Thyroid gland (tissue), 4 donors: Measurements from ENCODE around the gene LRMDA. TPM values are rescaled to one million over a fixed set of nuclear protein-coding genes. Genes with fewer than 3 reads are reported as not detected.
"Not testable (repeated sequence)": the region's sequence is repeated elsewhere in the genome, so short reads cannot be mapped to it uniquely, and the experiment has no call there.

Experiments
- DNase-seq, 2 donors: peaks; one replicate each; pipeline ENCODE4 v3.0.0-alpha.2; 2019
- H3K27ac ChIP-seq, 3 donors: fragments of 200-600 bp; sonication (generic); 1 replicate in 2 of 3; 2 replicates in 1 of 3; pipeline ENCODE4 v1.5.1; 2016 to 2019; ENCODE audit warnings: mild to moderate bottlenecking in 1 of 3, moderate library complexity in 1 of 3
- H3K27me3 ChIP-seq: fragments of 200-600 bp; sonication (generic); one replicate; pipeline ENCODE4 v1.5.1; 2019
- H3K36me3 ChIP-seq, 2 donors: fragments of 200-600 bp; sonication (generic); one replicate each; pipeline ENCODE4 v1.5.1; 2016 to 2019
- H3K4me1 ChIP-seq, 2 donors: fragments of 200-600 bp; sonication (generic); one replicate each; pipeline ENCODE4 v1.5.1; 2017 to 2019
- H3K4me3 ChIP-seq, 3 donors: fragments of 200-600 bp; sonication (generic); replicated peaks in 1 of 3; 1 replicate in 2 of 3; 2 replicates in 1 of 3; pipeline ENCODE4 v1.5.1; 2016; ENCODE audit warnings: mild to moderate bottlenecking in 1 of 3
- H3K9me3 ChIP-seq: fragments of 200-600 bp; sonication (generic); one replicate; pipeline ENCODE4 v1.5.1; 2017
- POLR2A ChIP-seq, 2 donors: fragments of 450-650 bp; IDR thresholded peaks; one replicate each; pipeline ENCODE4 v1.6.1; 2017; ENCODE audit warnings: antibody characterized with exemption in 2 of 2, mild to moderate bottlenecking in 2 of 2, moderate library complexity in 1 of 2
- WGBS, 2 donors: methylation state at CpG; one replicate each; pipeline ENCODE4 v1.1.5; 2017; 5-methylcytosine and 5-hydroxymethylcytosine counted together
- intact Hi-C: fragments of 100-400 bp; cut with DNase I; formaldehyde crosslinking; loops from one replicate; pipeline ENCODE4 v1.15.1; 2023
- total RNA-seq, 4 donors: library from RNA; depleted of rRNA; stranded (reverse); fragments of >200 nt; gene quantifications; one replicate each; pipeline ENCODE4 v1.2.3, GENCODE V29; 2016
- TF ChIP-seq, protein P1 (sequence below), 6 experiments: fragments of 200-600 bp in 3 of 6; fragments of 450-650 bp in 3 of 6; sonication (generic) in 3 of 6; IDR thresholded peaks; one replicate each; pipeline ENCODE4 v1.5.1; 2016 to 2019; ENCODE audit warnings: antibody characterized with exemption in 6 of 6, mild to moderate bottlenecking in 2 of 6, inconsistent platforms in 1 of 6, moderate library complexity in 1 of 6

Gene LRMDA
- total RNA-seq, 4 donors from 2014 or later, result 16.5 to 31.7 (median 23.2) TPM

GRCh38 chr10:75742355-75742754 lies 310.9 kb downstream of the LRMDA start:
- 100% methylated on average over 1 of the region's 1 CpG for WGBS, 2 donors
- H3K4me1 ChIP-seq, result peaks cover 31 to 35% of the 10 kb centered on the region in 2 donors
- H3K27ac ChIP-seq, result no peak overlapping the region
- H3K4me3 ChIP-seq, result no peak overlapping the region
- H3K9me3 ChIP-seq, result no peaks in the 10 kb centered on the region
- TF ChIP-seq, protein P1, sequence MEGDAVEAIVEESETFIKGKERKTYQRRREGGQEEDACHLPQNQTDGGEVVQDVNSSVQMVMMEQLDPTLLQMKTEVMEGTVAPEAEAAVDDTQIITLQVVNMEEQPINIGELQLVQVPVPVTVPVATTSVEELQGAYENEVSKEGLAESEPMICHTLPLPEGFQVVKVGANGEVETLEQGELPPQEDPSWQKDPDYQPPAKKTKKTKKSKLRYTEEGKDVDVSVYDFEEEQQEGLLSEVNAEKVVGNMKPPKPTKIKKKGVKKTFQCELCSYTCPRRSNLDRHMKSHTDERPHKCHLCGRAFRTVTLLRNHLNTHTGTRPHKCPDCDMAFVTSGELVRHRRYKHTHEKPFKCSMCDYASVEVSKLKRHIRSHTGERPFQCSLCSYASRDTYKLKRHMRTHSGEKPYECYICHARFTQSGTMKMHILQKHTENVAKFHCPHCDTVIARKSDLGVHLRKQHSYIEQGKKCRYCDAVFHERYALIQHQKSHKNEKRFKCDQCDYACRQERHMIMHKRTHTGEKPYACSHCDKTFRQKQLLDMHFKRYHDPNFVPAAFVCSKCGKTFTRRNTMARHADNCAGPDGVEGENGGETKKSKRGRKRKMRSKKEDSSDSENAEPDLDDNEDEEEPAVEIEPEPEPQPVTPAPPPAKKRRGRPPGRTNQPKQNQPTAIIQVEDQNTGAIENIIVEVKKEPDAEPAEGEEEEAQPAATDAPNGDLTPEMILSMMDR (IDR thresholded peaks at IDR 0.05), result no peak
- no peak for TF ChIP-seq POLR2A (IDR thresholded peaks at IDR 0.05)
- no peaks in the 10 kb centered on the region for H3K27me3 ChIP-seq
- intact Hi-C loops, result no loop called here
- H3K36me3 ChIP-seq, result no peaks in the 10 kb centered on the region
- DNase-seq, result no peak

GRCh38 chr10:75743291-75743778 lies 311.9 kb downstream of the LRMDA start:
- intact Hi-C loops, result no loop called here

GRCh38 chr10:75744261-75744660 lies 312.8 kb downstream of the LRMDA start:
- no peak for DNase-seq
- intact Hi-C loops, result no loop called here
- TF ChIP-seq POLR2A (IDR thresholded peaks at IDR 0.05), result no peak
- Histone ChIP-seq H3K9me3 (no peaks in the 10 kb centered on the region), H3K4me1 (peaks cover 31 to 35% of the 10 kb centered on the region in 2 donors), H3K27me3 (no peaks in the 10 kb centered on the region), H3K36me3 (no peaks in the 10 kb centered on the region), H3K4me3 (no peak overlapping the region), H3K27ac (peak overlapping the region in 2 of 3 donors; percentile 26 to 53)

More at GRCh38 chr10:75743291-75743778, 311.9 kb downstream of the LRMDA start:
- peaks cover 31 to 35% of the 10 kb centered on the region in 2 donors for H3K4me1 ChIP-seq
- H3K4me3 ChIP-seq, result no peak overlapping the region
- DNase-seq, result peak; percentile 43 to 52
- H3K27ac ChIP-seq, result peak overlapping the region in 1 of 3 donors; percentile 26
- TF ChIP-seq, protein P1 (IDR thresholded peaks at IDR 0.05), result no peak
- H3K36me3 ChIP-seq, result no peaks in the 10 kb centered on the region
- 37 to 49% methylated on average over 9 of the region's 9 CpGs for WGBS, 2 donors
- no peaks in the 10 kb centered on the region for H3K9me3 ChIP-seq
- H3K27me3 ChIP-seq, result no peaks in the 10 kb centered on the region

DNA sequence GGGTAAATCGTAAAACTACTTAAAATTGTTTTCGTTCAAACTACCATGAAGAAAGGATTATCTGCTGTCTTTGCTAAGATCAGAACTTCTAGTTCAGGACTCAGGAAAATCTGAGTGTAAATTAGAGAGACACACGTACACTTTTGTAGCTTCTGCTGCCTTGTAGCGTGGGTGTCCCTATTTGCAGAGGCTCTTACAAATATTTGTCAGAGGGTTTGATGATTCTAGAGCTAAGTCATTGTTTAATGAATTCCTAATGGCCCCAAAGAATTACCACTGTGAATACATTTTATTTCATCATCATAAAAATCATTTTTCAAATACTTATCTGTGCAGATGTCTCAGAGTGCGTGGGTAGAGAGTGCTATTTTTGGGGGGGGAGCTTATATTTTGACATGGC lies 314.9 kb downstream of the LRMDA start:
- Histone ChIP-seq H3K27ac (peak overlapping the region; percentile 64 to 67 (median 66)), H3K27me3 (no peaks in the 10 kb centered on the region), H3K9me3 (no peaks in the 10 kb centered on the region), H3K4me1 (peaks cover 31 to 43% of the 10 kb centered on the region in 2 donors), H3K36me3 (no peaks in the 10 kb centered on the region), H3K4me3 (no peak overlapping the region)
- intact Hi-C loops, result no loop called here
- no peak for TF ChIP-seq POLR2A (IDR thresholded peaks at IDR 0.05)
- TF ChIP-seq, protein P1 (IDR thresholded peaks at IDR 0.05), result no peak
- 44 to 58% methylated on average over 5 of the region's 5 CpGs for WGBS, 2 donors
- DNase-seq, result no peak

DNA sequence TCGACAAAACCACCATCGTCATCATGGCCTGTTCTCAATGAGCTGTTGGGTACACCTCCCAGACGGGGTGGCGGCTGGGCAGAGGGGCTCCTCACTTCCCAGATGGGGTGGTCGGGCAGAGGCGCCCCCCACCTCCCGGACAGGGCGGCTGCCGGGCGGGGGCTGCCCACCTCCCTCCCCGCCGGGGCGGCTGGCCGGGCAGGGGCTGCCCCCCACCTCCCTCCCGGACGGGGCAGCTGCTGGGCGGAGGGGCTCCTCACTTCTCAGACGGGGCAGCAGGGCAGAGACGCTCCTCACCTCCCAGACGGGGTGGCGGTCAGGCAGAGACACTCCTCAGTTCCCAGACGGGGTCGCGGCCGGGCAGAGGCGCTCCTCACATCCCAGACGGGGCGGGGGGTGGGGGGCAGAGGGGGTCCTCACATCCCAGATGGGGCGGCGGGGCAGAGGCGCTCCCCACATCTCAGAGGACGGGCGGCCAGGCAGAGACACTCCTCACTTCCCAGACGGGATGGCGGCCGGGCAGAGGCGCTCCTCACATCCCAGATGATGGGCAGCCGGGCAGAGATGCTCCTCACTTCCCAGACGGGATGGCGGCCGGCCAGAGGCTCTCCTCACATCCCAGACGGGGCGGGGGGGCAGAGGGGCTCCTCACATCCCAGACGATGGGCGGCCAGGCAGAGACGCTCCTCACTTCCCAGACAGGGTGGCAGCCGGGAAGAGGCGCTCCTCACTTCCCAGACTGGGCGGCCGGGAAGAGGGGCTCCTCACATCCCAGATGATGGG lies 318.9 kb downstream of the LRMDA start:
- H3K9me3 ChIP-seq, H3K27ac ChIP-seq, intact Hi-C loops, H3K4me3 ChIP-seq, H3K36me3 ChIP-seq, H3K27me3 ChIP-seq, DNase-seq: not testable (repeated sequence)
- WGBS, 2 donors, result 97% methylated on average over 9 to 29 of the region's 50 CpGs
- H3K4me1 ChIP-seq, result peaks cover 33 to 40% of the 10 kb centered on the region in 2 donors

- TF ChIP-seq, protein P1 (IDR thresholded peaks at IDR 0.05), result no peak
- TF ChIP-seq POLR2A (IDR thresholded peaks at IDR 0.05), result no peak
- Histone ChIP-seq H3K36me3 (no peaks in the 10 kb centered on the region), H3K4me1 (peaks cover 32 to 41% of the 10 kb centered on the region in 2 donors), H3K27me3 (no peaks in the 10 kb centered on the region), H3K9me3 (no peaks in the 10 kb centered on the region), H3K27ac (peak overlapping the region in 2 of 3 donors; percentile 21 to 39), H3K4me3 (no peak overlapping the region)
- DNase-seq, result no peak
- WGBS, 2 donors, result 68 to 82% methylated on average over 6 of the region's 6 CpGs
- intact Hi-C loops, result no loop called here
Observed at GRCh38 chr10:75751232-75751631, 319.8 kb downstream of the LRMDA start.
